Dermis microvascular lymphatic vessel endothelial cell (primary cell): Measurements from ENCODE around the gene TRAPPC3. TPM values are rescaled to one million over a fixed set of nuclear protein-coding genes. Genes with fewer than 3 reads are reported as not detected.
"Not testable (repeated sequence)": the region's sequence is repeated elsewhere in the genome, so short reads cannot be mapped to it uniquely, and the experiment has no call there.

Experiments used
- DNase-seq, 2 donors: peaks; one replicate each; pipeline versions ENCODE4 v3.0.0 to v3.0.0-alpha.2; 2010; ENCODE audit warnings: low read depth in 2 of 2
- total RNA-seq: library from RNA; depleted of rRNA; stranded (reverse); fragments of >200 nt; gene quantifications from 2 replicates; pipeline ENCODE4 v1.2.1, GENCODE V29; 2014

Gene TRAPPC3
- total RNA-seq, 1 donor from 2014 or later, result 72.7 TPM

DNA sequence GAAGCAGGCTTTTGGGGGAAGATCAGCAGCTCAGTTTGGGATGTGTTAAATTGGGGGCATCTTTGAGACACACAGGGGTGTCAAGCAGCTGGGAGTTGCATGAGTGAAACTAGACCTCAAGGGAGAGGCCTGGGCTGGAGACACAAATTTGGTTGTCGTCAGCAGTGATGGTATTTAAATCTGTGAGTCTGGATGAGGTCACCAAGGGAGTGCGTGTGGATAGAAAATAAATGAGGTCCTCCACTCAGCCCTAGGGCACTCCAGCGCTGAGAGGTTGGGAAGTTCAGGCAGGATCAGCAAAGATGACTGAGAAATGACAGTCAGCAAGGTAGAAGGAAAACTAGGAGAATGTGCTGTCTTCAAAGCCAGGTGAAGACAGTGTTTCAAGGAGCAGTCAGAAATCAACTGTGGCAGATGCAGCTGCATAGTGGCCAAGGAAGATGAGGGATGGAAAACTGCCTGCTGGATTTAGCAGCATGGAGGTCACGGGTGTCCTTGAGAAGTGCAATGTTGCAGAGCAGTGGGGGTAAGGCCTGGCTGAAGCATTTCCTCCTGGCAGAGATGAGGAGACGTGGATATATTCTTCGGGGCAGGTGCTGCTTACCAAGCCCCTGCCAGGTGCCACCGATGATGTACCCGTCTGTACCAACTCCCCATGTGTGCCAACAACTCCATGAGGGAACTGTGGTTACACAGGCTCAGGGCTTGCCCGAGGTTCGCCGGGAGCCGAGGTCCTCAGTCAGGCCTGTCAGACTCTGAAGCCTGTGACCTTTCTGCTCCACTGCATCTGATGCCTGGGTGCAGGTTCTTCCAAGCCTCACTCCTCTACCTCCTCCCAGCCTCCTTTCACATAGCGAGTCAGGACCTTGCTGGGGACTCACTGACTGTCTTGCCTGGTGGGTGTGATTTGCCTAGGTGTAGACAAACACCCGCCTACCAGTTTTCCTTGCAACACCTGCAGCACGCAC, 17.9 kb upstream of the TRAPPC3 start:
- no peak for DNase-seq

DNA sequence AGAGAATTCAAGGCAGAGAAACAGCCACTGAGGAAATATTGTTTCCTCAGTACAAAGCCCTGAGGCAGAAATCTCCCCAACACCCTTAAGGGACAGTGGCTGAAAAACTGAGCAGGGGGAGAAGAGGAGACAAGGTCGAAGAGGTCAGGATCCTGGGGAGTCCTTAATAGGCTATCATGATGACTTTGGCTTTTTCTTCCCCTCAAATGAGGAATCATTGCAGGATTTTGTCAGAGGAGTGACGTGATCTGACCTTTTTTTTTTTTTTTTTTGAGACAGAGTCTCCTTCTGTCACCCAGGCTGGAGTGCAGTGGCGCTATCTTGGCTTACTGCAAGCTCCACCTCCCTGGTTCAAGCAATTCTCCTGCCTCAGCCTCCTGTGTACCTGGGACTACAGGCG, 16.9 kb upstream of the TRAPPC3 start:
- DNase-seq, result no peak

DNA sequence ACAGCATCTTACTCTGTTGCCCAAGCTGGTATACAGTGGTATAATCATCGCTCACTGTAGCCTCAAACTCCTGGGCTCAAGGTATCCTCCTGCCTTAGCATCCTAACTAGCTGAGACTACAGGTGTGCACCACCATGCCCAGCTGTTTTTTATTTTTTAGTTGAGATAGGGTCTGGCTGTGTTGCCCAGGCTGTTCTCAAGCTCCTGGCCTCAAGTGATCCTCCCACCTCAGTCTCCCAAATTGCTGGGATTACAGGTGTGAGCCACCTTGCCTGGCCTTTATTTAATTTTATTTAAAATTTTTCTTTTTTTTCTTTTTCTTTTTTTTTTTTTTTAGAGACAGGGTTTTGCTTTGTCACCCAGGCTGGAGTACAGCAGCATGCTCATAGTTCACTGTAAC, 15.9 kb upstream of the TRAPPC3 start:
- DNase-seq, result no peak

DNA sequence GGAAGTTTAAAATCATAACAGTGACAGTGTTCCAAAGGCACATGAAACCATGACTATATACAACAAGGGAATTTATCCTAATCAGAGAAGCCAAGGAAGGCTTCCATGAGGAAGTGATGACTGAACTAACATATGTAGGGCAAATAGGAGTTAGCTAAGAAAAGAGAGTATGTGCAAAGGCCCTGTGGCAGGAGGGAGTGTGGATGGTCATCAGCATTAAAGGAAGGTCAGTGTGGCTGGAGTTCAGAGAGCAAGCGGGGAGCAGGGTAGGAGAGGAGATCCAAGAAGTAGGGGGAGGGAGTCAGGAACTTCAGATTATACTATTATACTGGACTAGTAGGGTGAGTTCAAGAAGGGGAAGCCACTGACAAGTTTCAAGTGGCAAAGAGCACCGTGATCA, 15.1 kb upstream of the TRAPPC3 start:
- no peak for DNase-seq

DNA sequence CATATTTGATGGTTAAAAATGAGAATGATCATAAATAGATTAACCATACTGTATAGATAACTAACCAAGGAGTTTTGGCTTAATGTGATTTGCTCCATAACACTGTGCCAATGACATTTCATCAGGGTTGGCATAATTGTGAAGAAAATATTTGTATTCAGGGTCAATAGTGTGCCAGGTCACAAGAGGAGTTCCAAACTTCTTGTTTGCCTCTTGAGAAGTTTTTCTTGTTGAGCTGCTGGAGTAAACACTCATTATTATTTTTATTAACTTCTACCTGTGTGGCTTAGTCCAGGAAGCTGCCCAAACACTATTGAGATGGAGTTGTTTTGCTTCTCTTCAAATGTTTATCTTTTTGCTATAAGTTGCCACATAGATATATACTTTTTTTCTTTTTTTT, 14.1 kb upstream of the TRAPPC3 start:
- no peak for DNase-seq

DNA sequence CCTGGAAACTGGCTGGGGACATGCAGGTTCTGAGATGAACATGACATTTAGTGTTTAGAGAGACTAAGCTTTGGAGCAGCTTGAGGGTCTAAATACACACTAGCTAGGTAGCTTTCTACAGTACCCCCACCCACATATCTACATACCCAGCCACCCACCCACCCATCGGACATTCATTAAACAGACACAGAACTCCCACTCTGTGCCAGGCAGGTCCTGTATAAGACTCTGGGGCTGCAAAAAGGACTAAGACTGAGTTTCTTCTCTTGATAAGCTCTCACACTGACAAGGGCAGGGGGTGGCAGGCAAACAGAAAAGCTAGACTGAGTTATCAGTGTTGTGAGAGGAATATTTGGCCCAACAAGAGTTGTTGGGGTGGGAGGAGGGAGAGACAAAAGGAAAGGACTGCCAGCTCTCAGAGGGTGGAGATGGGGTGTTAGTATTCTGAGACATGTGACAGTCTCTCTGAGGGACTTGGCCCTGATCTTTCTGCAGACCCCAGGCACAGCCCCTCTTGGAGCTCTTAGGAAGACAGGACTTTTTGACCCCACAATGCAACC, 13.5 kb upstream of the TRAPPC3 start:
- no peak for DNase-seq

DNA sequence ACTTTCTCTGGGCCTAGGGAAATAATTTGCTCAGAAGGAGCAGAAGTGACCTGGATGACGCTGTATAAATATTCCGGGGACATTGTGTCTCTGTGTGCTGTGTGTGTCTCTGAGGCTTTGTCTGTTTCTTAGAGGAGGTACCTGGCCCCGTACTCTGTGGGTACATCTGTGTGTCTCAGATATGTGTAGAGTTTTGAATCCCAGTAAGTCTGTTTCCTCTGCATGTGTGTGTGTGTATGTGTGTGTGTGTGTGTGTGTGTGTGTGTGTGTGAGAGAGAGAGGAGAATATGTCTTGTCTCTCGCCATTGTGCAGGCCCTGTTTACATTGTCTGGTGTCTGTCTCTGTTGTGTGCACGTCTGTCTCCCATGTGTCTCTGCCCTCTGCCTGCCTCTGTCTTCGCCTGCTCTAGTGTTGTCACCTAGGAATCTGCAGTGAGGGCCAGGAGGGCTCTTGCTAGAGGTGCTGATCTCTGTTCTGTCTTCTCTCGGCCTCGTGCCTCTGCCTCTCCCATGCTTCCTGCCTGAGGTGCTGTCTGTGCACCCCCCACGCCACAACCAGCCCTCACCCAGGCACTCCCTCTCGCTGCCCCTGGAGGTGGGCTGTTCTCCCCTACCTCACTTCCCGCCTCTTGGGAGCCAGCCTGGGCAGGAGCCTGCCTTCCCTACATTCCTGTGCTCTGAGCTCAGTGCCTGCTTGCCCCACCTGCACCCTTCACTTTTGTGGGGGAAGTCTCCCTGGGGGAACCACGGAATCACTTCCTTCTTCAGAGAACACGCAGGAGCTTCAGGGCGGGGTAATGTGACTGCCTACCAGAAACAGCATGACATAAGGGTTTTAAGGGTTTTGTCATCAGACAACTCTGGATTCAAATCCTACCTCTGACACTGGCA, 12.6 kb upstream of the TRAPPC3 start:
- peak in 1 of 2 donors; percentile 39 for DNase-seq

DNA sequence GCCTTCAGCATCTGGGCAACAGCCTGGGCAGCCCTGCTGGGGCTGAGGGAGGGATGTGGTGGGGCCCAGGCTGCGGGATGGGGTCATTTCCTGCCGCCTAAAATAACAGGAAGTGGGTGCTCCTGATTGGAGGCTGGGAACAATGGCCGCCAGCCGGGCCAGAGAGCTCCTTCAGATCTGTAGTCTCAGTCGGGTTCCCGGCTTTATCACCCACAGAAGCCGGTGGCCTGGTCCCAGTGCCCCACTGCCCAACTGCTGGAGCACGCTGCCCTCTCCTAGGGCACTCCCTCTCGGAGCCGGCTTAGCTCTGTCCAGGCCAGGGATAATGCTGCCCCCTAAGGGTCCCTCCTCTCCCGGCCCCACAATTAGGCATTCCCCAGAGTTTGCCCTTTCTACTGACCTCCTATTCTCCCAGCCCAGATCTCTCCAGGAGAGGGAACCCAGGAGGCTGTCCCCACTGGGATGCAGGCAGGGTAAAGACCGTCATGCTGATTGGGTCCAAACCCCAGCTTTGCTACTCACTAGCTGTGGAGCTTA, 11.7 kb upstream of the TRAPPC3 start:
- peak in 1 of 2 donors; percentile 86 for DNase-seq

DNA sequence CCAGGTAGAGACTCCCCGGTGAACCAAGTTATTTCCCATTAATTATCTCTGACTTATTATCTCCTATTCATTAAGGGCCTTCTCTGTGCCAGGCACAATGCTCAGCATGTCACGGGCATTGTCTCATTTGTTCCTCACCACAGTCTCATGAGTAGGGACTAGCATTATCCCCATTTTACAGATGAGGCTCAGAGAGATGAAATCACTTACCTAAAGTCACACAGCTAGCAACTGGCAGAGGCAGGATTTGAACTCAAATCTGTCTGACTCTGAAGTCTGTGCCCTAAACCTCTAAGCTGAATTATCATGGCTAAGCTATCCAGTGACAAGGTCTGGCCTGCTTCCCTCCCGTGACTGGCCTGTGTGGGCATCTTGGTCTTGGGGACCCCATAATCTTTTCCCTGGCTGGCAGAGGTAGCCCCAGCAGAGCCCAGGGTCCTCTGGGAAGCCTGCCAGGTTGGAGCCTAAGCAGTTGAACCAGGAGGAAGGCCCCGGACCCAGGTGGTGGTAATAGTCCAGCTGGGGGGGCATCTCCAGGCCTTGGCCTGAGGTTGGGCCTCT, 11.2 kb upstream of the TRAPPC3 start:
- DNase-seq, result no peak

DNA sequence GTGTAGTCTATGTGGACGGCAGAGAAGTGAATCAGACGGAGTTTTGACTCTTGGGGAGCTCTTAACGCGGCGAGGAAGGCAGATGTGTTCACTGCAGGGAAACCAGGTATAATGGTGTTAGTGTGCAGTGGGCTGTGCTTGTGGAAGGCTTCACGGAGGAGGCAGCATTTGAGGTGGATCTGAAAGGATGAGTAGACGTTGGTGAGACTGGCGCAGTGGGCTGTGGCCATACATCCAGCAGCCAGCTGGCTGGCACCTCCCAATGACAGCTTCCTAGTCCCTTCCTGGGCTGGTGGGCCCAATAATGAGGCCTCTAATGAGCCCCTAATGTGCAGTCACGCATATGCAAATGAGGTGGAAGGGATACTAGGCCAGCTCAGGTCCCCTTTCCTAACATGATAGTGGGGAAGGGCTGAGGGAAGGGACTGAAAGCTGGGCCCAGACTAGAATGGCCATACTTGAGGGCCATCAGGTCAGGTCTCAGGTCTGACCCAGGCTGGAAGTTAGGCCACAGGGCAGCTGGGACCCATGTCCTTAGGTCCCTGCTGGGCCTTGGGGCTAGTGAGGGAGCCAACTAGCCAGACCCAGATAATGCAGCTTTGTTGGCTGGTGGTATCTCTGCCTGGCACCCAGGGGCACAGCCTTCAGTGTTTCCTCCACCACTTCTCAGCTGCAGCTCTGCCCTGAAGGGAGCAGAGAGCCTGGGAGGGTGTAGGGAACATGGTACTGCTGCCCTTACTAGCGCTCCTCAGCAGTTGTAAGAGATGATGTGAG, 10.5 kb upstream of the TRAPPC3 start:
- DNase-seq, result no peak

DNA sequence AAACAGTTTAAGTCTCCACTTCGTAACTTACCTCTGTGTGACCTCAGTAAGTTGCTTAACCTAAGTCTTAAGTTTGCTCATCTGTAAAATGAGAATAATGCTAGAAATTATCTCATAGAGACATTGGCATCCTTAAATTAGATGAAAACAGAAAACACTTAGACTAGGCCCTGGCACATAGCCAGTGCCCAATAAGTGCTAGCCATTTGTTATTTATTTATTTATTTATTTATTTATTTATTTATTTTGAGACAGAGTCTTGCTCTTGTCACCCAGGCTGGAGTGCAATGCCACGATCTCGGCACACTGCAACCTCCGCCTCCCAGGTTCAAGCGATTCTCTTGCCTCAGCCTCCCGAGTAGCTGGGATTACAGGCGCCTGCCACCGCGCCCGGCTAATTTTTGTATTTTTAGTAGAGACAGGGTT, 9.6 kb upstream of the TRAPPC3 start:
- not testable (repeated sequence) for DNase-seq

DNA sequence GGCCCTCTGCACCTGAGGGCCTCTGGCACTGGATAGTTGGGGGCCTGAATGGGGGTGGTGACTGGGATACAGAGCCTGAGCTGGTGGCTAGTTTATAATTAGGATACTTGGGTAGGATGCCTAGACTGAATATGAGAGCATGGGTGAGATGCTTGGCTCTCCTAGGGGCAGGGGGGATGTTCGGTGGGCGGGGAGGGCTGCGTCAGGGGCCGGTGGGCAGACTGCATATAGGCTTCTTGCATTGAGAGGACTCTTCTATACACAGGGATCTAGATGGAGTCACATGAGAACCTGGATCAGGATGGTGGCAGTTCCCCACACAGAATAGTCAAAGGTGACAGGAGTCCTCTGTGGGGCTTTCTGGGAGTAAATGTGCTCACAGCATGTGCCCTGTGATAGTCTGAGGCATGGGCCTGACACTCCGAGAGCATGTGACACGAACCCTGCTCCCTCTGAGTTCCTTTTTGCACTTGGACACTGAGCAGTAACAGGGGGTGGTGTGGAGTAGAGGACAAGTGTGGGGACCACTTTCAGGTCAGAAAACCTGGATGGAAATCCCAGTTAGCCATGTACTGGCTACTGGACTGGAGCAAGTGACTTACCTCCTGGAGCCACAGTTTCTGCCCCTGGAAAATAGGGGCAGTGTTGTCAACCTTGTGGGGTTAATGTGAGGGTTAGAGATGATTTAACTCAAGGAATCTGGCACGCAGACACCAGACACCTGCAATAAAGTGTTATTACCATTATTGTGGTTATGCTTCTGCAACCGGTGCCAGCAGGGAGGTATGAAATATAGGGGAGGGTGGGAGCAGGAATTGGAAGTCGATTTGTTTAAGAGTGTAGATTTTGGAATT, 8.9 kb upstream of the TRAPPC3 start:
- DNase-seq, result no peak

DNA sequence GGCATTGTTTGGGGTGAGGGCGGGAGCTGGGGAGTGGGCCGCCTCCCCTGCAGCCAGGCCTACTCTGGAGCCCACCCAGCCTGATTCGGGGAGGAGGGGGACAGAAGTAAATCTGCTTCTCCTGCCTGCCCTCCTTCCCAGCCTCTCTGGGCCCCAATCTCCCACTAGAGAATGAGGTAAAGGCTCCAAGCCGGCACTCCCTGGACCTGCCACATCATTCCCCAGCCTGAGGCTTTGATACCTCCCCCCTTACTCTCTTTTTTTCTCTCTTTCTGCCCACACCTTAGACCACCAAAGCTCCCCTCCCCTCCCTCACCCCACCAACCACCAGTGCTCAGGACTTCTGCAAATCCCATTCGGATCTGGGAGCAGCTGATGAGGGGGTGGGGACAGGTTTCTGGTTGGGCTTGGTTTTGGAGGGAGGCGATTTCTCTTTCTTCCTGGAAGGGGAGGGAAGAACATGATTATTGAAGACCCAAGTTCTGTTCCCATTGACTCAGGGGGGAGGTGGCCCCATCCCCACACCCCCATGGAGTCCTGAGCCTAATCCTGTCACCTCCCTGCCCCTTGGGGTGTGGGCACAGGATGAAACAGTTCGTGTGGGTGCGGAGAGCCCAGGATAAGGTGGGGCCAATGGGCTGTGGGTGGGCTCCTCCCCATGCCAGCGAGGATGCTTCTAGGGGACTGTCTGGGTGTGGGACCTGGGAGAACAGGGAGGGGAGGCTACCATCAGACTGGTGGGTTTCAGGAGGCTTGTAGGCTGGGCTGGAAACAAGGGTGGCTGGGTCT, 8.0 kb upstream of the TRAPPC3 start:
- DNase-seq, result peak in 1 of 2 donors; percentile 44

DNA sequence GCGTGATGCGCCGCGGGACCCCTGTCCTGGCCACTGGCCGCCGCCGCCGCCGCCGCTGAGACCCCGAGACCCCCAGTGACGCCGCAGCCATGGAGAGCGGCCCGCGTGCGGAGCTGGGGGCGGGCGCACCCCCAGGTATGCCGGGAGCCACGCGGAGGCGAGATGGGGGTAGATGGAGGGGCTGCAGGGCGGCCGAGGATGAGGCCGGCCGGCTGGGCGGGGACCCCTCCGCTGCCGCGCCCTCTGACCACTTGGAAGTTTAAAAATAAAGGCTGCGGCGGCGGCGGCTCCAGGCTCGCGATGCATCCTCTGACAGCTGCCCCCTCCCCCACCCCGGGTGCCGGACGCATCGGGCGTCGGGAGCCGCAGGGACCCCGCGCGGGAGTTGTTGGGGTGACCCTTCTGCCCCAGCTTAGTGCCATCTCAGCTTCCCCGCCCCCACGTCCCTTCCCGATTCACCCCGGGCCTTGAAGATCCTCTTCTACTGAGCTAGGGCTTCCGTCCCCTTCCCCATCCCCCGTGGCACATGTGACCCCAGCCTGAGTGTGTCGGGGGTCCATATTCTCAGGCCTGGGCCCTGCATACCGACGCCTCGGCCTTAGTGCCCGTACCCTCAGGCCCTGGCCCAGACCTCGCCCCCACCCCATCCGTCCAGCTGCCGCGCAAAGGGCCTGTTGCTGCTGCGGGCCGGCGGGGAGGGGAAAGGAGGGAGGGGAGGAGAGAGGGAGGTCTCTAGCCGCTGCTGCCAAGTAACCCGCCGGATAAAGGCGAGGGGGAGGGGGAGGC, 7.2 kb upstream of the TRAPPC3 start:
- peak in 1 of 2 donors; percentile 85 for DNase-seq

DNA sequence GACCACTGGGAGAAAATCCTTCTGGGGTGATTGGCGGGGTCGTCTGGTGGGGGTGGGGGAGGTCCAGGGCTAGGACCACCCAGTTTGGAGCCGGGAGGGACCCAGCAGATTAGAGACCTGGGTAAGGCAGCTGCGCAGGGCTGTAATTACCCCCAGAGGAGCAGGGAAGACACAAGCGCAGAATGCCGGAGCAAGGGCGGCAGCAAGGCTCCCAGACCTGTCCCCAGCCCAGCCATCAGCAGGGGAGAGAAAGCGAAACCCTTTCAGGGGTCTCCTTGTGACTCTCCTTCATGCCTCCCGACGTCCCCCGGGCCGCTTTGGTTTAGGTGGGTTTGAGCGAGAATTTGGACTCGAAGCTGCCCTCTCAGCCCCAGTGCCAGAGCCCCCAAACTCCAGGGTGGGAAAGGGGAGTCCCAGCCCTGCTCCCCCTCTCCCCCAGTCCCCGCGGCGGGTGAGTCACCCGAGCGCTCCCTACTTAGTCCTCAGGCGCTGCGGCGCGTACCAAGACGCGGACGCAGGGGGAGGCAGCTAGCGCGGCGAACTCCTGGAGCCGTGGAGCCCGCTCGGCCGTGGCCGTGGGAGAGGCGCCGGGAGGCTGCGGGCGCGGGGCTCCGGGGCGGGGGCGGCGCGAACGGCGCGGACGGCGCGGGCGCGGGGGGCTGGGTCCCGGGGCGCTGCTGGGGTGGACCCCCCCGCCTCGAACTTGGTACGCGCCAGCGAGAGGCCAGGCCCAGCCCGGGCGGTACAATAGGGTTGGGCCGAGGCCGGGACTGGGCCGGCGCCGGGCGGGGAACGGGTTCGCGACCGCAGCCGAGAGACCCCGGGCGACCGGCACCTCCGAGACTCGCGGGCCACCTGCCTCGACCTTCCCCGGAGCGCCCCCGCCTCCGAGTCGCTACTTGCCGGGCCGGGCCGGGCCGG, 6.4 kb upstream of the TRAPPC3 start, which contains the start of gene MAP7D1:
MAP7D1 (plus strand) TSS at position 753 of the 921 bp plus-strand sequence. CDS start 258 bp downstream, outside the sequence.
- peak in 1 of 2 donors; percentile 86 for DNase-seq

DNA sequence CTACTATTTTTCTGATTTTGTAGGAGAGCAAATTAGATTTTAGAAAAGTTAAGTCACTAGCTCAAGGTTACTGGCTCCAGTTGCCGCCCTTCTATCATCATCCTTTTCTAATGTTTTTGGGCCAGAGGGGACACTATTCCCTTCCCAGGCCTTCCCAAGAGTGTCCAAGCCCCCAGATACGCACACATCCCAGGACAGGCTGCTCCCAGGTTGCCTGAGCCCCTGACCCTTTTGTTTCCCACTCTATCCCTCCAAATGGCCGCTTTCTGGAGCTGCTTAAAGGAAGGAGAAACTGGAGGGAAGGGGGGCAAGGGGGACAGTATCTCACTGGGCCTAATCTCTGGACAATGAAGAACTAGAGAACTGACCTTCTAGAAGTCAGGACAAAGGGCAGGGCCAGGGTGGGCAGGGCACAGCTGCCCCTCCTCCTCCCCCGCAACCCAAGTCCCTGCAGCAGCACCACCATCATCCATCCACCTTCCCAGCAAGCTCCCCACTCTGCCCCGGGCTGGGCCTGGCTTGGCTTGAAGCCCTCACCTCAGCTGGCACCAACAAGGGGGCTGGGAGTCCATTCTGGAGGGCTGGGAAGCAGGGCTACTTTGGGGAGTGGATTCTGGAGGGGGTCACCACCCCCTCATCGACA, 5.6 kb upstream of the TRAPPC3 start:
- no peak for DNase-seq
